Keratinocyte (primary cell): Measurements from ENCODE around the gene GFRA3.

Source experiments
- CTCF ChIP-seq, 3 experiments: IDR thresholded peaks in 1 of 3; conservative IDR thresholded peaks in 1 of 3; optimal IDR thresholded peaks in 1 of 3; 2 replicates in 2 of 3; 3 replicates in 1 of 3; pipeline versions ENCODE3 to v1.5.1; 2011; ENCODE audit warnings: low read length in 3 of 3, mild to moderate bottlenecking in 3 of 3, moderate library complexity in 2 of 3, control low read depth in 1 of 3, inconsistent platforms in 1 of 3; ENCODE audit not compliant: insufficient read depth in 2 of 3; ENCODE audit errors: extremely low read depth in 1 of 3
- EZH2 ChIP-seq: IDR thresholded peaks from one replicate; pipeline ENCODE4 v1.6.1; 2012; ENCODE audit warnings: inconsistent platforms, mild to moderate bottlenecking, low read length, moderate library complexity

GRCh38 chr5:138316355-138316754 lies 41.9 kb upstream of the GFRA3 start:
- TF ChIP-seq CTCF (optimal IDR thresholded peaks at IDR 0.05 in 1 of 3, IDR thresholded peaks at IDR 0.05 in 1 of 3, conservative IDR thresholded peaks at IDR 0.05 in 1 of 3; ENCODE audit: extremely low read depth in 1 of 3, insufficient read depth in 2 of 3, low read length in 3 of 3) (no peak), EZH2 (no peak)
